ENCODE measurements around the gene PSORS1C2.

Gene PSORS1C2

GRCh38 chr6:31112478-31112877, 26.4 kb downstream of the PSORS1C2 start, which contains the start of gene C6orf15:
TSS of gene C6orf15 (minus strand) at chr6:31112575. CDS start at chr6:31112555, 20 bp downstream.
- DNase-seq: no peak

GRCh38 chr6:31111712-31112111, 27.2 kb downstream of the PSORS1C2 start:
- no peak for DNase-seq

- no peak for DNase-seq
Measured at GRCh38 chr6:31110825-31111582, 27.9 kb downstream of the PSORS1C2 start.

GRCh38 chr6:31107052-31107451, 31.8 kb downstream of the PSORS1C2 start:
- no peak for DNase-seq

GRCh38 chr6:31103136-31103535, 35.7 kb downstream of the PSORS1C2 start:
- DNase-seq: no peak

- DNase-seq: no peak
Measured at GRCh38 chr6:31098449-31098938, 40.4 kb downstream of the PSORS1C2 start.

GRCh38 chr6:31096656-31097055, 42.2 kb downstream of the PSORS1C2 start:
- DNase-seq: no peak

GRCh38 chr6:31096215-31096614, 42.7 kb downstream of the PSORS1C2 start:
- DNase-seq: no peak

- DNase-seq: no peak
Measured at GRCh38 chr6:31094389-31094881, 44.4 kb downstream of the PSORS1C2 start.

GRCh38 chr6:31092769-31093505, 45.9 kb downstream of the PSORS1C2 start:
- no peak for DNase-seq

GRCh38 chr6:31092238-31092637, 46.6 kb downstream of the PSORS1C2 start:
- DNase-seq: no peak

- no peak for DNase-seq
Measured at GRCh38 chr6:31091680-31092079, 47.2 kb downstream of the PSORS1C2 start.

GRCh38 chr6:31090973-31091364, 47.9 kb downstream of the PSORS1C2 start:
- DNase-seq: no peak

GRCh38 chr6:31090275-31090972, 48.4 kb downstream of the PSORS1C2 start:
- DNase-seq: no peak
